Adrenal gland (tissue), 5 donors: ENCODE data around the gene ARSI.

Experiments used
- CTCF ChIP-seq, 6 experiments: fragments of 450-650 bp in 4 of 6; fragments of 200-600 bp in 2 of 6; sonication (generic) in 1 of 6; IDR thresholded peaks; 1 replicate in 5 of 6; 2 replicates in 1 of 6; pipeline versions ENCODE4 v1.5.1 to v1.8.0; 2016 to 2021; ENCODE audit warnings: antibody characterized with exemption in 6 of 6, mild to moderate bottlenecking in 2 of 6, moderate library complexity in 1 of 6
- POLR2A ChIP-seq, 2 donors: fragments of 450-650 bp; IDR thresholded peaks; one replicate each; pipeline ENCODE4 v1.6.1; 2017; ENCODE audit warnings: antibody characterized with exemption in 2 of 2, mild to moderate bottlenecking in 2 of 2, moderate library complexity in 1 of 2
- donor health status: DM: no; HTN: no; CAD: no.

- TF ChIP-seq CTCF (IDR thresholded peaks at IDR 0.05) (no peak), POLR2A (IDR thresholded peaks at IDR 0.05) (no peak)
Measured at GRCh38 chr5:150278916-150279315, 23.8 kb downstream of the ARSI start.
